SHP77 treated with DMSO at 0.1 percent for 48 hours (cell line): ENCODE data around the gene FAM81A.
"Not testable (repeated sequence)": the region's sequence is repeated elsewhere in the genome, so short reads cannot be mapped to it uniquely, and the experiment has no call there.

Source experiments
- DNase-seq: peaks from one replicate; lab custom pipeline; 2025; lab: John Stamatoyannopoulos, UW

FAM81A gene

DNA sequence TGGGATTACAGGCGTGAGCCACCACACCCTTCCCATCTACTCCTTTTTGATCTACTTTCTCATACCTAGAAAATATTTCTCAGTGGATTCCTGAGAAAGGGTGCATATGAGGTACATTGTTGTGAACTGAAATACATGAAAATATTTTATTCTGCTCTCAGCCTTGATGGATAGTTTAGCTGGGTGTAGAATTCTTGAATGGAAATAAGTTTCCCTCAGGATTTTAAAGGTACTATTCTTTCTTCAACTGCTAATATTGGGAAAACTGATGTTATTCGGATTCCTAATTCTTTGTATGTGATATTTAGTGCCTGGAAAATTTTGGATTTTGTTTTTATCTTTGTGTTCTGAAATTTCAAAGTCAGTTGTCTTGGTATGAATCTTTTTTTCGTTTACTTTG lies 9.1 kb upstream of the FAM81A start:
- not testable (repeated sequence) for DNase-seq

- DNase-seq = no peak
These were observed 5.6 kb upstream of the FAM81A start for GRCh38 chr15:59432389-59432788.

DNA sequence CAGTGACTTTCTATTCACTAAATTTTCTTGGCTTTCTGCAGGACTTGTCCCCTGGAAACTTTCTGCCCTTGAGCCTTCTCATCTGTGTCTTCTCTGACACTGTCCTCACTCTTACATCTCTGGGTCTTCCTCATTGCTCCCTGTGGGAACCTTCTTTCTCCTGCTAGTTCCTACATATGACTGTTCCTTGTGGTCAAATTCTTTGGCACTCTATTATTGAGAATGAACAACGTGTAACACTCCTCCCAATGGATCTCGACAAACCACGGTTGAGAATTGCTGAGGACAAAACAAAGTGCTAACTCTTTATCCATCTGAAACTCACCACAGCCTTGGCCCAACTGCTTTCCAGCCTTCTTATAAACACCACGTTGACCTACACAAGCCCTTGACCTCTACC lies 3.5 kb upstream of the FAM81A start:
- no peak for DNase-seq

DNA sequence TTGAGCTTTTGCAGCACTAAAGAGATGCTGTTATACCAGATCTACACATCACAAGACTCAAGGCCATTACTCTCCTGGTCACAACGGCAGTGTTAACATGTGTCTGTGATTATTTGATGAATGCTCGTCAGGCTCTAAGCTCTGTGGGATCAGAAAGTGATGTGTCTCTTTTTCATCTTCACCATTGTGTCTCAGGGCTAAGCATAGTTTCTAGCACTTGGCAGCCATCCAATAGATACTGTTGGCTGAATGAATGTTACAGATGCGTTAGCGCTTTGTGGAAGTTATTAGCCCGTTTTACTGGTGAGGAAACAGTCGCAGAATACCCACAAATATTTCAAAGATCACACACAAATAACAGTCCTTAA lies 1.2 kb upstream of the FAM81A start:
- DNase-seq = no peak

- DNase-seq = no peak
These were observed 707 bp upstream of the FAM81A start for GRCh38 chr15:59437142-59437816.

DNA sequence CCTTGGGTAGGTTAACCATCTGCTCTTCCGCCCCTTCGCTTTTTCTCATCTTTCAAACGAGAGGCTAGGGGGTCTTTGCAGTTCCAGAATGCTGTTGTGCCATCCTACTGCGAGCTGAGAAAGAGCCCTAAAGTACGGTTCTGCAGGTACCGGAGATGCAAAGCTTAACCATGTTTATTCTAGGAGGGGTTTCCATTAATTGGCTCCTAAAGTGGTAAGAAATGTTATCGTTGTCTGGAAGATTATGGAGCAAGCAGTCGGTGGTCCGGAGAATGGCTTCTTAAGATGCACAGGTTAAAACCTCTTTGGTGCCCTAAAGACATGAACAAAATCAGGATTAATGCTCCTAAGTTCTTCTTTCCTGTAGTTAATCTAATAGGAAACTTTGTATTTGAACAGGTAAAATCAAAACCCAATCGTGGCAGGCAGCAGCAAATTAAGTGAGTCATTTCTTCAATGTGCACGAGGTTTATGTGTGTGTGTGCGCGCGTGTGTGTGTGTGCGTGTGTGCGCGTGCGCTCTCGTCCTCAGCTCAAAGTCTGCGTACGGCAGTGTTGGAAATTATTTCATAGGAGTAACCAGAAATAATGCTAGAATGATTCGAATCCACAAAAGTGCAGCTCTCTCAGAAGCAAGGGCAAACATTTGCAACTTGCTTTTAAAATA lies 772 bp downstream of the FAM81A start:
- no peak for DNase-seq

DNA sequence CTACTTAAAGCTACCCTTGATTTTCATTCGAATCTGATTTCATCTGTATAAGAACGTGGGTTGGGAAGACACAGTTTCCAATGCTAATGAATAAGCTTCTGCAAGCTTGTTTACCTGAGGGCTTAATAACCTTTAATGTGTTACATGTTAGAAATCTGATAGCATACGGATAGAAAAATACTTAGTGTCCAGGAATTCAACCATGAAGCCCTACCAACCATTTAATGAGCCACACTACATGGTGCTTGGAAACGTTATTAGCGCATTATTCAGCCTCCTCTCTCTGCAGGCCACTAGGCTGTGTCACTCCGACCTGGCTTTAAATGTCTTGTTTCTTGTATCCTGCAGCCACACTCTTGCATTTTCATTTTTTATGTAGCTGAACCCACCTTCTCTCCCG lies 1.6 kb downstream of the FAM81A start:
- no peak for DNase-seq

DNA sequence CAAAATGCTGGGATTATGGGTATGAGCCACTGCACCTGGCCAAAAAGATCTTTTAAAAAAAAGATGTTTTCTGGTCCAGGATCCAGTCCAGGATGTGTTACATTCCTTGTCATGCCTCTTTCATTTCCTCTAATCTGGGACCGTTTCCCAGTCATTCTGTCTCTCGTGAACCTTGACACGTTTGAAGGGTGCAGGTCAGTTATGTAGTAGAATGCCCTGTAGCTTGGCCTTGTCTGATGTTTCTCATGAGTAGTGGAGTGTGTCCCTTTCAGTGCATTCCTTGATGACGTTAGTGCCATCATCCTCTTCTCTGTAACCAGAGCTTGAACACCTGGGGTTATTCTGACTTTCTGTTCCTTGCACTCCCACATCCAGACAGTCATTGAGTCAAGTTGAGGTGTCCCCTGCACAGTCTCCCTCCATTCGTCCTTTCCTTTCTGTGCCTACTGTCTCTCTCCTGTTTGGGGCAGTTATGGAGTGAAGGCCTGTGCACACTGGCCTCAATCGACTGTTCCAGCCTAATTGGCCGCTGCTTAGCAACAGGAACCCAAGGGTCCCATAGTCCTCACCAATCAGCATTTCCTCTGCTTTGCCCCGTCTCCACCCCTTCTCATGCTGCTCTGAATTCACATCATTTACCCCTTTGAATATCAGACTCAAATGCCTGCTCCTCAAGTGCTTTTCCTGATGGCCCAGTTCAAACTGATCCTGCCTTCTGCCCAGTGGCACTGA lies 5.5 kb downstream of the FAM81A start:
- DNase-seq = no peak

DNA sequence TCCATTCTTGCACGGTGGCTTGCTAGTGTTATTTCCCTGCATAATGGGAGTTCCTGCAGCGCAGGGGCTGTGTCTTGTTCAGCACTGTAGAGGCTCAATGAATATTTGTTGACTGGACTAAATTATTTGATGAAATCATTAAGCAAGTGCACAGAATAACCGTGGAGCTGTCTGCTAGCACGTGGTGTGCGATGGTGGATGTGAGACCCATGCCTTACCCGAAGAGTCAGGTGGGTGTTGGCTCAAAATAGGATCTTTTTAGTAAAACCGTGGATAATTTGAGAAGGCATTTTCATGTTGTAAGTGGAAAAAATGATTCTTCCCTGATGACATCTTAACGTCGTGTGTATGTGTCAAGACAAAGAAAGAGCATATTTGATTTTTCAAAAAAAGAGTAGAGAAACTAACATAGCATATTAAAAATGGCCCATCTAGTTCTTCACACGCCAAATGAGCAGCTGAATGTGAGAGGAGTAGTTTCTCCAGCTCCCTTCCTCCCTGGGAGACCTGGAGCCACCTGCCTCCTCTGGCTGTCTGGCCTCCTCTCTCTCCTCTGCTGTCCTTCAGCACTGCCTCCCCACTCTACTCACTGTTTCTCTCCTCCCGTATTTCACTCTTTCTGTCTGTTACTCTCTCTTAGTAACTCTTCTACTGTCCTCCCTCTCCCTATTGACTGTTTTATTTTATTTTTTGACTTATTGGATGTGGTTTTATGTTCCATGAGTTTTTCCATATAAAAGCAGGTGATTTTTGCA lies 6.3 kb downstream of the FAM81A start:
- no peak for DNase-seq

- no peak for DNase-seq
These were observed 7.1 kb downstream of the FAM81A start for GRCh38 chr15:59444980-59445545.

DNA sequence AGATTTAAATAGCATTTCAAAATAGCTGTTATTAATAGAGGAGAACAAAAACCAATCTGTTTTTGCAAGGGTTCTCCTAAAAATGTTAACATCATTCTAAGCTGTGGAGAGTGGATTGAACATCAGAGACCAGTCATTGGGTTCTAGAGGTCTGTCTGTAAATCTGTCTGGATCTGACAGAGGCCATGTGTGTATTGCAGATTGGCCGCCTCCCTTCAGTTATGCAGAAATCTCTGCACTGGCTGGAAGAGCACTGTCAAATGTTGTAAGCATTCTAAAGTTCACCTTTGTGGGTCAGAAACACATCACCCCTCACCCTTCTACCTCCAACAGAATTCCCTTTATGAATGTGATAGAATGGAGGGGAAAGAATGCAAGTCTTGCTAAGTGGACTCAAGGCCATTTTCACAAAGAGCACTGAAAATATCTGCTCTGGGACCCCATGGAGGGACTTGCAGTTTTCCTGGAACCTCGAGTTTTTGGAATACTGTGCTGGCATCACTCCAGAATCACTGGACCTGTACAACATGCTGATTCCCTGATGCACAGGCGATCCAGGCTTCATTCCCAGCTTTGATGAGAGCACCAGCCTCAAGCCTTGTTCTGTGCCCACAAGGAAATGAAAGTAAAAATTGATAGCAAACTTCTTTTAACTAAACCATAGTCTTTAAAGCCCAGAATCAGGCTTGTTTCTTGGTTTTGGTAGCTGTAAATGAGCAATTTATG lies 8.4 kb downstream of the FAM81A start:
- DNase-seq = no peak

DNA sequence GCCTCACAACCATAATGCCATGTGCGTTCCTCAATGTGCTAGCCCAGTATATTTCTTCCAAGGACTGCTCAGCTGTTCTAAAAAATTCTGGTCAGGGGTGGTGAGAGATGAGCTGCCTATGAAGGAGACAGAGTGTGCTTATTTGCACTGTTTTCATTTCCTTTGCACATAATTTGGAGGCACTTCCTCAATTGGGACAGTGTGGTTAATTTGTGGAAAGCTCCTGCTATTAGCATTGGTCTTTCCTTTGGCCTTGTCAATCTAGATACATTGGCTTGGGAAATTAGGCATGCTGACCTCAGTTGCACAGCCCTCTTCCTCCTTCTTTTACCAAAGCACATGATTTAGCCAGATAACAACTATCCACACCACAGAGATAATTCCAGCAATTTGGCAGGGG lies 9.4 kb downstream of the FAM81A start:
- no peak for DNase-seq

DNA sequence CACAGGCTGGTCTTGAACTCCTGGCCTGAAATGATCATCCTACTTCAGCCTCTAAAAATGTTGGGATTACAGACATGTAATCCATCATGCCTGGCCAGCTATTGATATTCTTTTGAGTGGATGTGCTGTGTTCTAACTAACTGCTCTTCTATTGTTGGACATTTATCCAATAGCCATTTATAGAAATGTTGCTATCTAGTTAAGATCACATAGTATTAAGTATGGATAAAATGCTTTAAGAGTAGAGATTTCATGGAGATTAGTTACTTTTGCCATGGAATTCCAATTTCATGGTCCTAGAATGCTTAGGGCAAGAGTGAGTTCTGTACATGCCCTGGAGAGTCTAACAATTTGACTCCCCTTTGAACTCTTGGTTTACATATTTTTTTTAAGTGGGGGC lies 10.9 kb downstream of the FAM81A start:
- DNase-seq = no peak

- DNase-seq = no peak
These were observed 15.7 kb downstream of the FAM81A start for GRCh38 chr15:59453474-59454215.

GRCh38 chr15:59456114-59456513 lies 18.1 kb downstream of the FAM81A start:
- no peak for DNase-seq

- DNase-seq = no peak
These were observed 19.1 kb downstream of the FAM81A start for GRCh38 chr15:59457103-59457502.

DNA sequence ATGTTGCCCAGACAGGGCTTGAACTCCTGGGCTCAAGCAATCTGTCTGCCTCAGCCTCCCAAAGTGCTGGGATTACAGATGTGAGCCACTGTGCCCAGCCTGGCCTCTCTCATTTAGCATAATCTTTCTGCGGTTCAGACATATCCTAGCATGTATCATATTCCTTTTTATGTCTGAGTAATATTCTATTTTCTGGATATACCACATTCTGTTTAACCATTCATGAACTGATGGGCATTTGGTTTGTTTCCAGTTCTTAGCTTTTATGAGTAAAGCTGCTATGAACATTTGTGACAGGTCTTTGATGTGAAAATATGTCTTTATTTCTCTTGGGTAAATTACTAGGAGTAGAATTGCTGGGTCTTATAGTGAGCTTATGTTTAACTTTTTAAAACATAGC lies 23.5 kb downstream of the FAM81A start:
- no peak for DNase-seq

- DNase-seq = no peak
These were observed 35.2 kb downstream of the FAM81A start for GRCh38 chr15:59473226-59473625.

DNA sequence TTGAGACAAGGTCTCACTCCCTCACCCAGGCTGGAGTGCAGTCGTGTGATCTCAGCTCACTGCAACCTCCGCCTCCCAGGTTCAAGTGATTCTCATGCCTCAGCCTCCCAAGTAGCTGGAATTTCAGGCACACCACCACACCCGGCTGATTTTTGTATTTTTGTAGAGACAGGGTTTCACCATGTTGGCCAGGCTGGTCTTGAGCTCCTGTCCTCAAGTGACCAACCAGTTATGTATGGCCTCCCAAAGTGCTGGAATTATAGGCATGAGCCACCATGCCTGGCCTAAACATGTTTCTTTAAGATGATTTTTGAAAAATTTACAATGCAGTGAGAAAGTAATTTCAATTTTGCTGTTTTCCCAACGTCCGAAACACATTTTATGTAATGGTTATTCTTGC lies 37.2 kb downstream of the FAM81A start:
- not testable (repeated sequence) for DNase-seq

DNA sequence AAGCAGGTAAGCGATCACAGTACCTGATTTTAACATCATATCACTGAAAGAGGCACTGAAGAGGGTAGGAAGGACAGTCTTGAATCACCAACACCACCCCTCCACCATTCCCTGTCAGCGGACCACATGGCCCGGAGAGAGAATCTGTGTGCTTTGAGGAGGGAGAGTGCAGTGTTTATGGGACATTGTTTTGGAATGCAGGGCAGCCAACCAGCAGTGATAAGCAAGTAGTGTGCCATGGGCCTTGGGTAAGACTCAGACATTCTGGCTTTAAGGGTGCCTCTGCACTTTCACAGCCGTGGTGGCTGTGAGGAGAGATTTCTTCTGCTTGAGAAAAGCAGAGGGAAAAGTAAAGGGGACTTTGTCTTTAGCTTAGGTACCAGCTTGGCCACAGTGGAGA lies 46.4 kb downstream of the FAM81A start:
- DNase-seq = no peak

DNA sequence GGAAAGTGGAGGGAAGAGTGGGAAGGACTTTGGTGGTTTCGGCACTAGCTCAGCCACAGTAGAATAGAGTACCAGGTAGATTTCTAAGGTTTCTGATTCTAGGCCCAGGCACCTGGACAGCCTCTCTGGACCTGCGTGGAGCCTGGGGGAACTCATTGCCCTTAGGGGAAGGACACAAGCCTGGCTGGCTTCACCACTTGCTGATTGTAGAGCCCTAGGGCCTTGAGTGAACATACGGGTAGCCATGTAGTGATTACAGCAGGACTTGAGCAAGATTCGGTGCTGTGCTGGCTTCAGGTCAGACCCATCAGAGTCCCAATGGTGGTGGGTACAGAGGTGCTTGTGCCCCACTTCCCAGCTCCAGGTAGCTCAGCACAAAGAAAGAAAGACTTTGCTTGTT lies 47.0 kb downstream of the FAM81A start:
- no peak for DNase-seq
